SK-N-SH (cell line): ENCODE results near the gene UNKL. TPM values are rescaled to one million over a fixed set of nuclear protein-coding genes. Genes with fewer than 3 reads are reported as not detected.

Experiments used
- CTCF ChIA-PET: fragments of 300-600, 350-600 bp; formaldehyde crosslinking; extraction: SDS; loops from one replicate; lab custom pipeline; 2021; lab: Yijun Ruan, JAX
- POLR2A ChIA-PET: fragments of 350-600 bp; sonication (Branson Sonifier 250); formaldehyde crosslinking; extraction: SDS; loops from one replicate; lab custom pipeline; 2020; ENCODE audit warnings: antibody characterized with exemption, inconsistent platforms; lab: Yijun Ruan, JAX
- DNase-seq: peaks from one replicate; pipeline ENCODE4 v3.0.0; 2012
- H2AFZ ChIP-seq: fragments of 200-600 bp; sonication (generic); 2 replicates; pipeline ENCODE4 v1.8.1; 2016; ENCODE audit warnings: antibody characterized with exemption, mild to moderate bottlenecking, low read depth
- H3F3A ChIP-seq: fragments of 200-600 bp; sonication (generic); replicated peaks from 2 replicates; pipeline ENCODE3; 2016; ENCODE audit warnings: antibody characterized with exemption, mild to moderate bottlenecking; ENCODE audit not compliant: insufficient read depth
- H3K27ac ChIP-seq, 2 experiments: fragments of 200-500 bp in 1 of 2; fragments of 200-600 bp in 1 of 2; sonication (Bioruptor generic) in 1 of 2; sonication (generic), shearing (Covaris generic) in 1 of 2; 2 replicates each; pipeline versions ENCODE4 v1.5.1 to v1.6.1; 2014 to 2016; ENCODE audit warnings: low read depth in 2 of 2, inconsistent platforms in 1 of 2, low read length in 1 of 2, mild to moderate bottlenecking in 1 of 2, mixed read lengths in 1 of 2
- H3K27me3 ChIP-seq: fragments of 200-600 bp; sonication (generic), shearing (Covaris generic); 2 replicates; pipeline ENCODE4 v1.6.1; 2016; ENCODE audit warnings: mixed run types; ENCODE audit not compliant: insufficient read depth
- H3K36me3 ChIP-seq, 2 experiments: fragments of 200-500 bp in 1 of 2; fragments of 200-600 bp in 1 of 2; sonication (Bioruptor generic) in 1 of 2; sonication (generic) in 1 of 2; replicated peaks in 1 of 2; 2 replicates each; pipeline versions ENCODE3 to v1.5.1; 2014 to 2016; ENCODE audit warnings: low read length in 1 of 2, mild to moderate bottlenecking in 1 of 2; ENCODE audit not compliant: insufficient read depth in 2 of 2, control insufficient read depth in 1 of 2
- H3K4me1 ChIP-seq, 2 experiments: fragments of 200-500 bp in 1 of 2; fragments of 200-600 bp in 1 of 2; sonication (Bioruptor generic) in 1 of 2; sonication (generic), shearing (Covaris generic) in 1 of 2; 2 replicates each; pipeline versions ENCODE4 v1.5.1 to v1.6.1; 2014 to 2016; ENCODE audit warnings: low read depth in 1 of 2, low read length in 1 of 2, mixed run types in 1 of 2; ENCODE audit not compliant: insufficient read depth in 2 of 2, control insufficient read depth in 1 of 2
- H3K4me2 ChIP-seq: fragments of 200-600 bp; sonication (generic), shearing (Covaris generic); 2 replicates; pipeline ENCODE4 v1.6.1; 2017; ENCODE audit warnings: mixed run types
- H3K4me3 ChIP-seq, 2 experiments: fragments of 200-500 bp in 1 of 2; fragments of 200-600 bp in 1 of 2; sonication (Bioruptor generic) in 1 of 2; sonication (generic), shearing (Covaris generic) in 1 of 2; 2 replicates each; pipeline versions ENCODE4 v1.5.1 to v1.8.1; 2014 to 2016; ENCODE audit warnings: low read depth in 2 of 2, inconsistent platforms in 1 of 2, low read length in 1 of 2, mild to moderate bottlenecking in 1 of 2, mixed read lengths in 1 of 2, moderate library complexity in 1 of 2
- H3K79me2 ChIP-seq: fragments of 200-600 bp; sonication (generic); 2 replicates; pipeline ENCODE4 v1.8.1; 2017; ENCODE audit warnings: mild to moderate bottlenecking; ENCODE audit not compliant: insufficient read depth
- H3K9ac ChIP-seq: fragments of 200-600 bp; sonication (generic); 2 replicates; pipeline ENCODE4 v1.6.1; 2017; ENCODE audit warnings: mixed run types
- H3K9me2 ChIP-seq: fragments of 200-600 bp; sonication (generic); 2 replicates; pipeline ENCODE4 v1.6.1; 2017; ENCODE audit warnings: mixed run types
- H3K9me3 ChIP-seq: fragments of 200-600 bp; sonication (generic); 2 replicates; pipeline ENCODE4 v1.6.1; 2017; ENCODE audit warnings: mixed run types, mild to moderate bottlenecking, moderate library complexity
- H4K20me1 ChIP-seq: fragments of 200-600 bp; sonication (generic); 2 replicates; pipeline ENCODE4 v1.6.1; 2017; ENCODE audit warnings: mild to moderate bottlenecking, mixed run types; ENCODE audit not compliant: insufficient read depth
- CHD2 ChIP-seq: fragments of 150-350 bp; IDR thresholded peaks from 2 replicates; pipeline ENCODE4 v1.6.1; 2018; ENCODE audit warnings: low read length; ENCODE audit not compliant: partially characterized antibody
- ELF1 ChIP-seq: IDR thresholded peaks from 2 replicates; pipeline ENCODE4 v1.4.0; 2012
- FOXJ3 ChIP-seq: sonication (generic); formaldehyde crosslinking; IDR thresholded peaks from 2 replicates; pipeline ENCODE4 v1.5.1; 2020; ENCODE audit warnings: mild to moderate bottlenecking, missing genetic modification reagents
- FOXM1 ChIP-seq: IDR thresholded peaks from 2 replicates; pipeline ENCODE4 v1.4.0; 2012; ENCODE audit warnings: low read depth, mild to moderate bottlenecking
- JUND ChIP-seq: IDR thresholded peaks from 2 replicates; pipeline ENCODE4 v1.4.0; 2012
- RAD21 ChIP-seq: IDR thresholded peaks from 2 replicates; pipeline ENCODE4 v1.6.1; 2012; ENCODE audit warnings: mild to moderate bottlenecking, low read length
- RCOR1 ChIP-seq: fragments of 150-350 bp; IDR thresholded peaks from 2 replicates; pipeline ENCODE4 v1.6.1; 2017; ENCODE audit warnings: antibody characterized with exemption, low read length
- SIN3A ChIP-seq: IDR thresholded peaks from 2 replicates; pipeline ENCODE4 v1.6.1; 2012; ENCODE audit warnings: low read depth, mild to moderate bottlenecking, low read length, moderate library complexity, borderline replicate concordance
- TAF1 ChIP-seq: IDR thresholded peaks from 2 replicates; pipeline ENCODE4 v1.6.1; 2012; ENCODE audit warnings: low read depth, mild to moderate bottlenecking, low read length, moderate library complexity, borderline replicate concordance
- WGBS: methylation state at CpG from one replicate; pipeline ENCODE4 v1.1.6; 2017; ENCODE audit warnings: low lambda C conversion rate; 5-methylcytosine and 5-hydroxymethylcytosine counted together
- polyA plus RNA-seq, 3 experiments: library from polyadenylated mRNA; depleted of rRNA; stranded (reverse); fragments of >200 nt; gene quantifications; 2 replicates each; pipeline ENCODE4 v1.2.3, GENCODE V29; 2012
- TF ChIP-seq, protein P1 (sequence below): fragments of 150-350 bp; IDR thresholded peaks from 2 replicates; pipeline ENCODE4 v1.6.1; 2017; ENCODE audit warnings: antibody characterized with exemption, low read length, low read depth, borderline replicate concordance
- TF ChIP-seq, protein P2 (sequence below): IDR thresholded peaks from 2 replicates; pipeline ENCODE4 v1.6.1; 2012; ENCODE audit warnings: mild to moderate bottlenecking, low read depth, low read length, moderate library complexity
- TF ChIP-seq, protein P3 (sequence below): IDR thresholded peaks from 2 replicates; pipeline ENCODE4; 2012

UNKL gene
- polyA plus RNA-seq, 1 of the 3 experiments (the other 2 are of a cell fraction): 16.4 TPM

DNA sequence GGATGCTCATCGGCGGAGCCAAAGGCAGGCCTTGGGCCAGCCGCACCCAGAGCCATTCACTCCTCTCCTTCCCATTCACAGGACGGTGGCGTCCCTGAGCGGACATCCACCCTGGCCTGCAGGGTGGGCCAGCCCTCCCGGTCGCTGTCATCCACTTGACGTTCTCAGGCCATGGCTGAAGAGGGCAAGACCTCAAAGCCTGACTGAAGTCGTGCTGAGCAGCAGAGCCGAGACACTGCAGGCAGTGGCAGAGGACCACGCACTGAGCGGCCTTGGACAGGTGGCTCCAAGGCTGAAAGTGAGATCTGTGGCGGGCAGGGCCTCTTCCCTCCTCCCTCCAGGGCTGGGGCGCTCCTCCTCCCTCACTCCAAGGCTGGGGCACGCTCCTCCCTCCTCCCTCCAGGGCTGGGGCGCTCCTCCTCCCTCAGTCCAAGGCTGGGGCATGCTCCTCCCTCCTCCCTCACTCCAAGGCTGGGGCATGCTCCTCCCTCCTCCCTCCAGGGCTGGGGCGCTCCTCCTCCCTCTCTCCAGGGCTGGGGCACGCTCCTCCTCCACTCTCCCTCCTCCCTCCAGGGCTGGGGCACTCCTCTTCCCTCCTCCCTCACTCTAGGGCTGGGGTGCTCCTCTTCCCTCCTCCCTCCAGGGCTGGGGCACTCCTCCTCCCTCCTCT is 38.6 kb downstream of the UNKL start:
- H3K36me3 ChIP-seq: peaks cover 0 to 7% of the 10 kb centered on the region in 2 experiments
- H3F3A ChIP-seq: peaks cover 3% of the 10 kb centered on the region
- ChIA-PET POLR2A (no interaction called here), CTCF (interaction anchor here (0.6 to 1.3 kb wide), 2 partner anchors 32 to 327 kb away, joined by 3 read pairs; no protein-coding TSS in a partner anchor)
- H3K9me3 ChIP-seq: no peaks in the 10 kb centered on the region
- peaks cover 9% of the 10 kb centered on the region; the same call in 1 of the 2 replicates for H3K79me2 ChIP-seq
- no peak overlapping the region for H3K9ac ChIP-seq
- H3K4me1 ChIP-seq: peaks cover 9 to 12% of the 10 kb centered on the region in 2 experiments; a peak in 3 of 4 replicates
- no peak overlapping the region for H3K4me3 ChIP-seq
- 97% methylated on average over 18 of the region's 19 CpGs for WGBS
- H3K27me3 ChIP-seq: no peaks in the 10 kb centered on the region
- TF ChIP-seq, protein P1, sequence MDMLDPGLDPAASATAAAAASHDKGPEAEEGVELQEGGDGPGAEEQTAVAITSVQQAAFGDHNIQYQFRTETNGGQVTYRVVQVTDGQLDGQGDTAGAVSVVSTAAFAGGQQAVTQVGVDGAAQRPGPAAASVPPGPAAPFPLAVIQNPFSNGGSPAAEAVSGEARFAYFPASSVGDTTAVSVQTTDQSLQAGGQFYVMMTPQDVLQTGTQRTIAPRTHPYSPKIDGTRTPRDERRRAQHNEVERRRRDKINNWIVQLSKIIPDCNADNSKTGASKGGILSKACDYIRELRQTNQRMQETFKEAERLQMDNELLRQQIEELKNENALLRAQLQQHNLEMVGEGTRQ: no peak
- TF ChIP-seq RAD21 (no peak), FOXJ3 (no peak), SIN3A (no peak), JUND (no peak), CHD2 (no peak), RCOR1 (no peak), FOXM1 (no peak), TAF1 (no peak), ELF1 (no peak)
- TF ChIP-seq, protein P2, sequence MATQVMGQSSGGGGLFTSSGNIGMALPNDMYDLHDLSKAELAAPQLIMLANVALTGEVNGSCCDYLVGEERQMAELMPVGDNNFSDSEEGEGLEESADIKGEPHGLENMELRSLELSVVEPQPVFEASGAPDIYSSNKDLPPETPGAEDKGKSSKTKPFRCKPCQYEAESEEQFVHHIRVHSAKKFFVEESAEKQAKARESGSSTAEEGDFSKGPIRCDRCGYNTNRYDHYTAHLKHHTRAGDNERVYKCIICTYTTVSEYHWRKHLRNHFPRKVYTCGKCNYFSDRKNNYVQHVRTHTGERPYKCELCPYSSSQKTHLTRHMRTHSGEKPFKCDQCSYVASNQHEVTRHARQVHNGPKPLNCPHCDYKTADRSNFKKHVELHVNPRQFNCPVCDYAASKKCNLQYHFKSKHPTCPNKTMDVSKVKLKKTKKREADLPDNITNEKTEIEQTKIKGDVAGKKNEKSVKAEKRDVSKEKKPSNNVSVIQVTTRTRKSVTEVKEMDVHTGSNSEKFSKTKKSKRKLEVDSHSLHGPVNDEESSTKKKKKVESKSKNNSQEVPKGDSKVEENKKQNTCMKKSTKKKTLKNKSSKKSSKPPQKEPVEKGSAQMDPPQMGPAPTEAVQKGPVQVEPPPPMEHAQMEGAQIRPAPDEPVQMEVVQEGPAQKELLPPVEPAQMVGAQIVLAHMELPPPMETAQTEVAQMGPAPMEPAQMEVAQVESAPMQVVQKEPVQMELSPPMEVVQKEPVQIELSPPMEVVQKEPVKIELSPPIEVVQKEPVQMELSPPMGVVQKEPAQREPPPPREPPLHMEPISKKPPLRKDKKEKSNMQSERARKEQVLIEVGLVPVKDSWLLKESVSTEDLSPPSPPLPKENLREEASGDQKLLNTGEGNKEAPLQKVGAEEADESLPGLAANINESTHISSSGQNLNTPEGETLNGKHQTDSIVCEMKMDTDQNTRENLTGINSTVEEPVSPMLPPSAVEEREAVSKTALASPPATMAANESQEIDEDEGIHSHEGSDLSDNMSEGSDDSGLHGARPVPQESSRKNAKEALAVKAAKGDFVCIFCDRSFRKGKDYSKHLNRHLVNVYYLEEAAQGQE: no peak
- TF ChIP-seq, protein P3, sequence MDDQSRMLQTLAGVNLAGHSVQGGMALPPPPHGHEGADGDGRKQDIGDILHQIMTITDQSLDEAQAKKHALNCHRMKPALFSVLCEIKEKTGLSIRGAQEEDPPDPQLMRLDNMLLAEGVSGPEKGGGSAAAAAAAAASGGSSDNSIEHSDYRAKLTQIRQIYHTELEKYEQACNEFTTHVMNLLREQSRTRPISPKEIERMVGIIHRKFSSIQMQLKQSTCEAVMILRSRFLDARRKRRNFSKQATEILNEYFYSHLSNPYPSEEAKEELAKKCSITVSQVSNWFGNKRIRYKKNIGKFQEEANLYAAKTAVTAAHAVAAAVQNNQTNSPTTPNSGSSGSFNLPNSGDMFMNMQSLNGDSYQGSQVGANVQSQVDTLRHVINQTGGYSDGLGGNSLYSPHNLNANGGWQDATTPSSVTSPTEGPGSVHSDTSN: no peak
- H3K4me2 ChIP-seq: no peak overlapping the region
- H3K27ac ChIP-seq: no peak overlapping the region
- H3K9me2 ChIP-seq: no peaks in the 10 kb centered on the region
- DNase-seq: no peak
- H2AFZ ChIP-seq: no peak overlapping the region
- H4K20me1 ChIP-seq: no peaks in the 10 kb centered on the region
